Activated CD8-positive, alpha-beta memory T cell treated with anti-CD3 and anti-CD28 coated beads, Interleukin-2, amount 50 U/mL, for 4 hours (primary cell): ENCODE results near the gene BLMH.

ENCODE experiments used
- DNase-seq: peaks from one replicate; pipeline ENCODE4 v3.0.0-alpha.2; 2020

BLMH gene, protein sequence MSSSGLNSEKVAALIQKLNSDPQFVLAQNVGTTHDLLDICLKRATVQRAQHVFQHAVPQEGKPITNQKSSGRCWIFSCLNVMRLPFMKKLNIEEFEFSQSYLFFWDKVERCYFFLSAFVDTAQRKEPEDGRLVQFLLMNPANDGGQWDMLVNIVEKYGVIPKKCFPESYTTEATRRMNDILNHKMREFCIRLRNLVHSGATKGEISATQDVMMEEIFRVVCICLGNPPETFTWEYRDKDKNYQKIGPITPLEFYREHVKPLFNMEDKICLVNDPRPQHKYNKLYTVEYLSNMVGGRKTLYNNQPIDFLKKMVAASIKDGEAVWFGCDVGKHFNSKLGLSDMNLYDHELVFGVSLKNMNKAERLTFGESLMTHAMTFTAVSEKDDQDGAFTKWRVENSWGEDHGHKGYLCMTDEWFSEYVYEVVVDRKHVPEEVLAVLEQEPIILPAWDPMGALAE

GRCh38 chr17:30291543-30292285, at the start of gene BLMH:
Gene BLMH (minus strand): TSS chr17:30291944. CDS start chr17:30291819, 125 bp downstream.
- peak; percentile 90 for DNase-seq

- DNase-seq, result no peak
Observed at GRCh38 chr17:30340801-30341356, 49.1 kb upstream of the BLMH start.

GRCh38 chr17:30339086-30339485, 47.3 kb upstream of the BLMH start:
- DNase-seq, result no peak

- DNase-seq, result no peak
Observed at GRCh38 chr17:30337393-30337999, 45.8 kb upstream of the BLMH start.

DNA sequence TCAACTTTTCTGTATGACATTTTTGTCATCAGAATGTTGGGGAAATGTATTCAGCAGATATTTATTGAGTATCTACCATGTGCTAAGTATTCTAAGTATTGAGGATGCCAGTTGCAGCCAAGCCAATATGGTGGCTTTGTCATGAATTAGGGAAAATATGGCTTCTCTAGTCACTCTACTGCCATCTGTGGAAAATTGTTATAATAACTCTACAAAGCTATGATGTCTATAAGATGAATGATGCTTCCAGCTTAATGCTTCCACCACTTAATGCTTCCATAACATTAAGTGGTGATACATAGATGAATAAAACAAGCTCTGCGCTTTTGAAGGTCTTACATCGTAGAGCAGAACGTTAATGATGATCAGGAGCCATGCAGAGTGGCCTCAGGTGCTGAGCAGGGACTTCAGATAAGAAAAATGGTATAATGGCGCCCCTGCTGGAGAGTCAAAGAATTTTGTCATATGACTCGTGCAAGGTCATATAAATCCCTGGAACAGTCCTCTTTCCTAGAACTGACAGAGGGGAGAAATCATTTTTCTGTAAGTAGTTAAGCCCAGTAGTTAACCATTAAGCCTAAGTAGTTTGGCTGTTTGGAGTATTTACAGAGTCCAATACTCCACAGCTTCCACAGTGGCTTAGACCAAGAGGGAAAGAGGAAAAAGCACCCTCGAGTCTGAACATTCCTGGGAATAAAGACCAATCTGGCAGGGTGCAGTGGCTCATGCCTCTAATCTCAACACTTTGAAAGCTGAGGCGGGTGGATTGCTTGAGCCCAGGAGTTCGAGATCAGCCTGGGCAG, 44.8 kb upstream of the BLMH start:
- peak; percentile 59 for DNase-seq

DNA sequence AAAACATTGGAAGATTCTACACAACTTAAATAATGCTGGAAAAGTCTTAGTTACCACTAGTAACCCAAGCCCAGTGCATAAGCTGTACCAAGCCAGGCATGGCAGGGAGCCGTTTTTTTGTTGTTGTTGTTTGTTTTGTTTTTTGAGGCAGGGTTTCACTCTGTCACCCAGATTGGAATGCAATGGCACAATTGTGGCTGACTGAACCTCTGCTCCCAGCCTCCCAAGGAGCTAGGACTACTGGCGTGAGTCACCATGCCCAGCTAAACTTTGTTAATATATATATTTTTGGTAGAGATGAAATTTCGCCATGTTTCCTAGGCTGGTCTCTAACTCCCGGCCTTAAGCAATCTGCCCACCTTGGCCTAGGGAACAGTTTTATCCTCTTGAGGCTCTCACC, 42.7 kb upstream of the BLMH start:
- no peak for DNase-seq

DNA sequence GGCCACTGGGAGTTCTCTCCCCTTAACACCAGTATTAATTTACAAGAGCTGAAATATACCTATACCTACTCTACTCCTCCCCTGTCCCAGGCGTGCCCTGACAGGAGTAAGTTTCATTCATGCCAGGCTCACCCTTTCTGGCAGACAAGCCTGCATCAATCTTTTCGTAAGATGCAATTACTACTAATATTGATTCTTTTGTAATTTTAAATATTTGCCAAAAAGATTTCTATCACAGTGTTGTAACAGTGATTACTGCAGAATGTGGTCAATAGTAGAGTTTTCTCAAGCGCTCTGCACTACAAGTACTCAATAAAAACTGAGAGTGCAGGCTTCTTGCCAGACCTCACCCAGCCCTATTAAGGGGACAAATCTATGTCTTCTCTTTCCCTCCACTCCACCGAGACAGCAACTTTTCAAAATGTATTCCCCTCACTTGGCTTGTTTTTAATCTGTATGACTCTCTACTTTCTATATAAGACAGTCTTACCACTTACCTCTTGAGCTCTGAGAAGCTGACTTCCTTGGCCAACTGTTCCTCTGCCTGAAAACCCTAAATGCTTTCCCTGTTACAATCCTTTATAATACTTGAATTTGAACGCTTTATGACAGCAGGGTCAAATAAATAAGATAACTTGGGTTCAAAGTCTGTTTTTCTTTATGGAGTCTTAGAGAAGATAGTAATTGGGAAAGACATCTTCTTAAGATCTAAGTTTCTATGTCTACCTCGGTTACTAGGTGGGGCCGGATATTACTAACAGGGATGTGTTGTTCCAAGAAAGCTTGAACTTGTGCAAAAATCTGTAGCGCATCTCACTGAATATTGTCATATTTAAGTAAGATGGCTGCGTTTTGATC, 42.0 kb upstream of the BLMH start, which contains the start of gene TMIGD1:
TMIGD1 (minus strand) TSS at position 555 of the 858 bp plus-strand sequence. CDS start 1,924 bp downstream, outside the sequence.
- DNase-seq, result no peak

DNA sequence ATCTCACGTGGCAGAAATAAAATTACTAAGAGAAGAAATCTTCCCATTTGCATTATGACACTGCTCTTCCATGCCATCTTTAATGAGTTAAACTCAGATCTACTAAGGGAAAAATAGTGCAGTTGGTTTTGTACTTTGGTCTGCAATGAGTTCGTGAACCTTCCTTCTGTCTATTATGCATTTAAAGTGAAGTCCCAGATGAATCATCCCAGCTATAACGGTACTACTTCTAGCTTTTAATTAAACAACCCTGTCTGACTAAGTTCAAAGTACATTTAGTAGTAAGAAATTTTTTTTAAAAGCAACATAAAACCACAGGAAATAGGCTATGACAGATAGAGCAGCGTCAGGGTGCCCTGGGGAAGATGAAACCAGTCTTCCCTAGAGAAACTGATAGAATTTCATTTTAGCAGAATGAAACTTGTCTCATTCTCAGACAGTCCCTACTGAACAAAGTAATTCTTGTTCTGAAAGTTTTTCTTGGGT, 40.4 kb upstream of the BLMH start:
- peak; percentile 35 for DNase-seq

DNA sequence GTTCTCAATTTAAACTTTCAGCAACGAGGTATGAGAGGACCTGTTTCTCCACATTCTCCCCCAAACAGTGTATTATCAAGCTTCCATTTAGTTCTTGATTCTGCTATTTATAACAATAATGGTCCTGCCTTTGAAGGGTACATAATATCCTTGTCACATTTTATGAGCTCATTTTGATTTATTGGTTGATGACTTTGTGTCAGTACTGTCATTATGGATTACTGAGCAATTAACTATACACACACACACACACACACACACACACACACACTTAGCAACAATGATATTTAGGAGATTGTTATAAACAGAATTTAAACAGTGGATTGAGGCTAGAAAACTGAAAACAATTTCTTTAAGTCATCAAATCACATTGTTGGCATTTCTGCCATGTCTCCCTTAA, 35.1 kb upstream of the BLMH start:
- DNase-seq, result no peak

DNA sequence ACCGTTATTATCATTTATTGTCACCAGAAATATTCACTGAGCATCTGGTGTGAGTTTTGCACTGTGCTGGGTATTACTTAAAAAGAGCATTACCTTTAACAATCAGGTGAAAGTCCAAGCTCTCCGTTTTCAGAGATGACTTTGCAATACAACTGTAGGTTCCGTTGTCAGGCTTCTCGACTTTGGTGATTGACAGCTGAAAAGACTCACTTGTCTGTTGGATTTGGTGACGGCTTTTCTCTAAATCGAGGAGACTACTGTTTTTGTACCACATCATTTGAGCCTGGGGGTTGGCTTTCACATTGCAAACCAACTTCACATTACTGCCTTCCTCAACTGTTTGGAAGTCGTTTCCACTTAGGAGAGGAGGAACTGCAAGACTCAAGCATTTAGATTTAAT, 33.0 kb upstream of the BLMH start:
- DNase-seq, result no peak

- DNase-seq, result peak; percentile 24
Observed at GRCh38 chr17:30323895-30324319, 32.2 kb upstream of the BLMH start.

- peak; percentile 29 for DNase-seq
Observed at GRCh38 chr17:30323262-30323894, 31.6 kb upstream of the BLMH start.

DNA sequence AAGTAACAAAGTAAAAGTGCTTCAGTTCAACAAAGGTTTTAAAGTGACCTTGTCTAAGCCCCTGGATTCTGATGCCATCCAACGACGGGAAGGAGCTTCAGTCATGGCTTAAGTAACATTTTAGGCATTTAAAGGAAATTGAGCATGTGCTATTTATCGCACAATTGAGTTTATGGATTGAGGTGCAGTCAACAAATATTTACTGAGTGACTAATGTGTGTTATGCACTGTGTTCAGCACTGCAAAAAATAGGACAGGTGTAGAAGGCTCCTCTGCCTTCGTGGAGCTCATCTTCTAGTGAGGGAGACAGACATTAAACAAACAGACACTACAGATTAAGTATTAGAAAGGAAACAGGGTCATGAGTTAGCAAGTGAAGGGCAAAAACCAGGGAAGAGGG, 29.6 kb upstream of the BLMH start:
- no peak for DNase-seq

DNA sequence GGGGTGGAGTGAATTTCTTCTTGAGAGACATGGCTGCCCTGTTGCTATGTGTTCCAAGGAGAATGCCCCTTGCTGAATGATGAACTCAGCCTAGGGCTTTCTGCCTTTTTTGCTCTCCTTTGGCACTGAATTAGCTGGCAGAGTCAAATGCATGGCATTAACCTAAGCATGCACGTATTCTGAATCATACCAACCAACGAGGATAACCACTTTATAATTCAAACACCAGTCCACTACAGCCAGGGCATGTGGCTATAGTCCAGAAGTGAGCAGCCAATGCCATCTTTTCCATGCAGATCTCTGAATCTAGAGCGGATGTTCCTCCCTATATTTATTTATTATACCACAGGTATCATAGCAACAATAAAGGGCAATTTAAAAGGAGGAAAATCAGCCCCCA, 26.4 kb upstream of the BLMH start:
- no peak for DNase-seq

DNA sequence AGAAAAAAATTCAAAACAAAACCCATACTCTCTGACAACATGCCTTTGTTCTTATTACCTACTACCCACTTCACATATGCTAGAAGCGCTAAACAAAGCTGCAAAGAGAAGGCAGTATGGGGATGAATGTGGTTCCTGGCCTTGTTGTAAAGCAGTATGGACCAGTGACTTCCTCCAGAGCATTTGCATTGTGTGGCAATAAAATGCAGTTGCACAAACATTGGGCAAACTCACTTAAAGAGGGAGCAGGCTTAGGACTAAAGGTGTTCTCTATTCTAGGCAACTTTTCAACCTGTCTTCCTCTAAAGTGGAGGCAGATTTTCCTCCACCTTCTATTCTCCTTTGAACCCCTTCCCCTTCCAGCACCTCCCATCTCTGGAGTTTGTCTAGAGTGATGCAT, 25.0 kb upstream of the BLMH start:
- DNase-seq, result no peak

DNA sequence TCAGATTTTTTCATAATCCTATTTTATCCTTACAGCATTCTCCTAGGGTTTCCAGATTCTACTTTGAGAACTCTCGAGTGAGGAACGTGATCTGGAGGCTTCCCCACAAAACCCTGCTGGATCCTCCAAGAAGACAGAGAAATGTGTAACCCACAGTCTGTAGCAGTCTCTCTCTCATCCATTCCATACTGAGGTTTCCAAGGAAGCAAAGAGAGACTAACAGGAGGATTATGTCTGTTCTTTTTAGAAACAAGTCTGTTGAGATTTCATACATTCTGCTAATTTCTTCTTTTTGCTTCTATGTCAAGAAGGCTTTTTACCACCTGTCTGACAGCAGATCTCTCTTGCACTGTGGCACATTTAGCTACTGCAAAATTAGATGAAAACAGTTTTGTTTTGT, 23.4 kb upstream of the BLMH start:
- no peak for DNase-seq

DNA sequence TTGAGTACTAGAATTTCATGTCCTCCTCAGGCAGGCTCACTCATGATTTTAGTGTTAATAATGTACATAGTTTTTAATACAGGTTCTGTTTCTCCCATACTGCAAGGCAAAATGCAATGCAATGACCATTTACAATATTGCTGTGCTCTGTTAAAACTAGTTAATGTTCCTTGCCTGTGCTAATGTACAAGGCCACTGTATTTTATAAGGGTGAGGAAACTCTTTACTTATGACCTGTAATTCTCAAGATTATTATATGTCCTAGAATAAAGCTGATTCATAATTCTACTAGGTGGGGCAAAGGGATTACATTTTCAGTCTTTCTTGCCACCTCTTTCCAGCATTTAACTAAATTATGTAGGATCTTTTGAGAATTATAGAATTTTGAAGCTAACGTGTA, 22.7 kb upstream of the BLMH start:
- no peak for DNase-seq

DNA sequence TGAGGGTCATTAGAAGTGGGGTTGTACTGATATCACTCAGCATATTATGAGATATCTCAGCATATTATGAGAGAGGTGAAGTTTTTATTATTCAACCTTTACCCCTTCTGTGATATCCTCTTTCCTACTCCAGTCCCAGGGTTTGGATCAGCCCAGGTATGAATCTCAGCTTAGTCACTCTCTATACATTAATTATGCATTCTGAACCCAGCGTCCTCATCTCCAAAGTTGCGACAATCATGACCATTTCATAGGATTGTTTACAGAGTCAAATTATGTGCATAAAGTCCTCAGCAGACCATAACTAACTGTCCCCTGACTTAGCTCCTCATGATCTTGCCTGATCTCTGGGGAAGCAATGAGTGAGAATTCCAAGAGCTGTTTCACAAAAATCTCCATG, 20.5 kb upstream of the BLMH start:
- no peak for DNase-seq

DNA sequence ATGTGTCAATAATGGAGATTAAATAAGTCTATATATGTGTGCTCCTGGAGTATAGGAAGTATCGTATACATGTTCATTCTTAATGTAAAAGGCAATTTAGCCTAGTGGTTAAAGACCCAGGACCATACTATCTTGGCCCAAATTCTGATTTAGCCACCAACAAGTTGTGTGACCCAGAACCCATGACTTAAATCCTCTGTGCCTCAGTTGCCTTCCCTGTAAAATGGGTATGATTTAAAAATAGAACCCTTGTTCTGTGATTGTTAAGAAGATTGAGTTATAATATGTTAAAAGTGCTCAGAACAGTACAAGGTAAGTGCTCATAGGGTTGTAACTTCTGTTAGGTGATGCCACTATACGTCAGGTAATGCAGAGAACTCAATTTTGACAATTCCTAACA, 18.8 kb upstream of the BLMH start:
- DNase-seq, result no peak

- DNase-seq, result no peak
Observed at GRCh38 chr17:30309591-30309990, 17.8 kb upstream of the BLMH start.

- DNase-seq, result no peak
Observed at GRCh38 chr17:30308406-30308805, 16.7 kb upstream of the BLMH start.
